Measurements from ENCODE around the gene CCDC24.
A peak's percentile ranks its signal among the peaks of the same experiment; 100 is the strongest.

Gene CCDC24

DNA sequence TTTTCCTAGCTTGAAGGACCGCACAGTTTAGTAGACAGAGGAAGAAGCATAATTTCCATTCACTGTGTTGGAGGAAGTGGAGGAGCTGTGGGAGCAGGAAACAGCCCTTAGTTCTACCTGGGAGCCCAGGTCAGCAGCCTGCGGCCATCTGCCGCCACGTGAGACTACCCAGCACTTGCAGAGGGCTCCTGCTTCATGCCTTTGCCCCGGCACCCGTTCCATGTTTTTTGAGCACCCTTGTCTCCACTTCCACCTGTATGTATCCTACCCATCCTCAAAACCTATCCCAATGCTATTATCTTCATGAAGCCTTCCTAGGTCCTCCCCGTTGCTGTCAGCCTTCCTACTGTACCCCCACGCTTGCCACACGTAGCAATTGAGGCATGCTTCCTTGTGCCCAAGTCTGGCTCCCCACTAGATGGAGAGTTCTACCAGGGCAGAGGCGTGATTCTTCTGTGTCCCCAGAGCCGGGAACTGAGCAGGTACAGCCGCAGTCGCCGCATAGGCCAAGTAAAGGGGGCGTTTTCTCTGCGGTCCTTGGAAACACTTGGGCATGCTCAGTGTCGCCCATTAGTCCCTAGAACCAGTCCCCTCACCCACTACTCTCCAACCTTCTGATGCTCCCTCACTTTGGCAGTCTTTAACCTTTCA is 38.0 kb downstream of the CCDC24 start:
- DNase-seq = no peak

DNA sequence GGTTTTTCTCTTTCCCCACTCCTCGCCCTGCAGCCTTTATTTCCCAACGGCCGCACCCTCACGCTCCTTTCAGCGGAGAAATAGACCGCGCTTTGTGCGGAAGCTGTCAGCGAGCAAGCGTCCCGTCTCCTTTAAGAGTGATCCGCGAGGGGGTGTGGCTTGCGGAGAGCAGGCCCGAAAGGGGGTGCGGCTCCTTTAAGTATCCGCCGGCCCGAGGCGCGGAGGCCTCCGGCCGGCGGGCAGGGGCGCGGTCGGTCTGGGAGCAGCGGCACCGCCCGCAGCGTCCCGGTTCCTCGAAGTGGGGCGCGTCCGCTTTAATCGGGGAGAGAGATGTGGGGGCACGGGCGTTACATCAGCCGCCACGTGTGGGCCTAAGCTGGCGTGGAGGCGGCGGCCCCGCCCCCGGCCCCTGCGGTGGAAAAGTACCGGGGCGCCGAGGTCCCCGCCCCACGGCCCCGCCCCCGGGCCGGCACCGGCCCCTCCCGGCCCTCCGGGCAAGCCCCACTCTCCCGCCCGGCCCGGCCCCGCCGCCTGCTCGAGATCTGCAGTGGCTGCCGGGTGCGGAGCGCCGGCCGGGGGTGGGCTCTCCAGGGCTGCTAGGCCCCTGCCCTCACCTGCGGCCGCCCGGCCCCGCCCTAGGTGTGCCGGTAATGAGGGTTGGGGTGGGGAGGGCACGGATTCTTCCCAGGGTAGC is 38.7 kb downstream of the CCDC24 start:
- peak; percentile 70 to 91 (median 79) for DNase-seq

DNA sequence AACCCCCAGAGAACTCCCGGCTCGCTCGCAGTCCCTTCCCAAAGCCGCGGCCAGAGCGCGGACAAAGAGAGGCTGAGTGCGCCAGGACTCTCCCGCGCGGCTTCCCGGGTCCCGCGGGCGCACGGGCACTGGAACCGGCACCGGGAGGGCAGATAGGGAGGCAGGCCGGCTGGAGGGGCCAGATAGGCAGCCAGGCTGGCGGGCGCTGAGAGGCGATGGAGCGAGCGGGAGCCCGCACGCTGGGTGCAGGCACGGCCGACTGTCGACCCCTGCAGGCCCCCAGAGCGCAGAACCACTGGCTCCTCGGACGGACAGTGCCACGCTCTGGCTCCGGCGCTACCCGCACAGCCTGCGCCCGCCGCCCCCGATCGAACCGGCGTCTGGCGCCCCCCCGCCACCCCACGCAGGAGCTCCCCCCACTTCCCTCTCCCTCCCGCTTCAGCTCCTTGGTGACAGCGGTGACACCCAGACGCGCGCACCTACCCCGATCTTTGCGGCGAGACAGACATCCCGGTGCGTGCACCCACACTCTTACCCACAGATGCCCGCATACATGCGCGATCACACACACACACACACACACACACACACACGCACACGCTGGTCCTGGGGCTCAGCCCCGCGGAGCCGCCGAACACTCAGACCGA is 39.3 kb downstream of the CCDC24 start:
- peak; percentile 29 to 68 (median 41) for DNase-seq

DNA sequence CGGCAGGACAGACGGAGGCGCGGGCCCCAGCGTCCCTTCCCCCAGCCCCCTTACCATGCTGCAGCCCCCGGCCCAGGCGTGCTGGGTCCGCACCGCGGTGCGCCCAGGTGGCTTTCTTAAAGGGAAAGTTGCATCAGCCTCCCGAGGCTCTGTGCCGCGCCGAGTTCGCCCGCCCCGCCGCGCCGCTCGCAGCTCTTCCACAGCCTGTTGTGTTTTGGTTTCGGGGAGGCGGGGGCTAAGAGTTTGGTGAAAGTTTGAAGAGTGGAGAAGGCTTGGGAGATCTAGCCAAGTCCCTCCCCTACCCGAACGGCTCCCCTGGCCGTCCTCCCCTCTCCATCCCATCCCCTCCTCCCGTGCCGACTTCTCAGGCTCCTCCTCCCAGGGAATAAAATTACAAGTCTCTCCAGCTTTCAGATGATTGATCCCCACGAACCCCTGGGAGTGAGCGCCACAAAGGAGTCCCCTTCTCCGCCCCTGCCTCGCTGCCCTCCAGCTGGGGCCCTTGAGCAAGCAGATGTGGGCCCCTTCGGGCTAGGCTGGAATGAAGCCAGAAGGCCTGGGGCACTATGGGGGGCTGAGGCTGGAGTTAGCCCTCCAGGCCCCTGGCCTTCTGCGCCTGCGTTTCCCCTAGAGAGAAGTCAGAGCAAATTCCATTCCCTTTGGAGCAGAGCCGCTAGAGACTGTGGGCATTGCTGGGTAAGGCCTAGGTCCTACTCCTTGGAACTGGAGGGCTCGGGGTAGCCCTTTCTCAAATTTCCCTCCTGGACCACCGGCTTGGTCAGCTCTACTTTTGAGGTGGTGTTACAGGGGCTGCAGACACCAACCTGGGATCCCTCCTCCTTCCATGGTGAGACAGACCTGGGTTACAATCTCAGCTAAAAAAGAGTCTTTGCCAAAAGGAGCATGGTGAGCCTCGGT is 40.1 kb downstream of the CCDC24 start, which contains the start of gene SLC6A9:
Gene SLC6A9 (minus strand): TSS at position 211 of the 918 bp plus-strand sequence. CDS start 7,185 bp downstream, outside the sequence.
- DNase-seq = peak in 3 of 5 experiments; percentile 10 to 55 (median 33)

DNA sequence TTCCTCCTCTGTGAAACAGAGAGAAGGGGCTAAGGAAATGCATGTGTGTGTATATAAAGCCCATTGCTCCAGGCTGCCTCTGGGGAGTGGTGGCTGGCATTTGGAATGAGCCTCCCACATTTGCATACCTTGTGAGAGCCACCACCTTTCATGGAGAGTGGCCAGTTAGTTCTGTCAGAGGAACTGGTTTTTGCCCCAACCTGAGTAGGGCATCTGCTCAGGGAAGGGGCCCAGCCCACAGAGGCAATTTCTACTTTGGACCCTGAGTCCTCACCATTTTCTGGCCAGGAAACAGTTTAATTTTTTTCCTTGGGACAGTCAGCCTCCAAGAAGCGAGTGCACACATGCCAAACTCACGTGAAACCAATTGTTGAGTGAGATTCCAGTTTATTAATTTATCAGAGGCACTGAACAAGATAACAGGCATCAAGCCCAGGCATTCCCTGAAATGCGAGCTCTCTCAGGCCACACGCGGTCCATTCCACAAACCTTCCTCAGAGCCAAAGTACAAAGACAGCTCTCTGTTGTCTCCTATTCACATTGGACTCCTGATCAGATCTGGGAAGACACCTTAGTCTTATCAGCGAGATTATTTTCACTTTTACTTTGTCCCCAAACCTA is 40.9 kb downstream of the CCDC24 start:
- DNase-seq = no peak

DNA sequence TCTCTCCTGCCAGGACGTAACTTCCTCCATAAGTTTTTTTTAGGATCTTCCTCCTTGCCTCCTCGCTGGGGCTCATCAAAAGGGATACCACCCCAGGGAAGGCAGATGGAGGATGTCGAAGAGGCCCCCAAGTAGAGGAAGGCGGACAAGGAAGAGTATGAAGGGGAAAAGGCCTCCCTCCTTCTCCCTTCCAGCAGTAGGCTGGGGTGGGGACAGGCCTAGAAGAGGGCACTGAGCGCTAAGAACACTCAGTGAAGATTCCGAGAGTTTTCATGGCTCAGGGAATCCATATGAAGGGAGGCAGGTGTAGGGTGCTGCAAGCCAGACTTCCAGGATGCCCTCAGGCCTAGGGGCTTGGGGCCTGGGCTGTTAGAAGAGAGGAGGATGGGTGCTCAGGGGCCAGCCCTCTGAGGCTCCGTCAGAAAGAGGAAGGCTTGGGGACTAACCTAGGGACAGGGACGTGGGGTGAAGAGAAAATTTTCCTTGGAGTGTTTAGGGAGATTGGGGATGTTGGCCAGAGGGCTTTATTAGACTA is 41.7 kb downstream of the CCDC24 start:
- no peak for DNase-seq

DNA sequence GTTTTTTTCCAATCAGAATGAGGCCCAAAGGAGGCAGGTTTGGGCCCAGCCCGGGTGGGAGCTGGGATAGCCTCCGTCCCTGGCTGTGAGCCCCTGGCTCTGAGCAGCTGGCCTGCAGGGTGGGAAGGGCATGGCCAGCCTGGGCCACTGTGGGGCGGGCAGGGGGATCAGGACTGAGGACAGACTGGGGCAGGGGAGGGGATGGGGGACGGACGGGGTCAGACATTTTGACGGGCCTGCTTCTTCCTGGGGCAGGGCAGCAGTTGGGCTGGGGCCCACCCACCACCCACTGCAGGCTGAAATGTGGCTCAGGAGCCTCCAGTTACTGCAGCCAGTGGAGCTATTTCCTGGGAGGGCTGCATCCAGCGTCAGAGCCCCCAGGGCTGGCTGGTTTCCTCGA is 42.4 kb downstream of the CCDC24 start:
- DNase-seq = no peak

DNA sequence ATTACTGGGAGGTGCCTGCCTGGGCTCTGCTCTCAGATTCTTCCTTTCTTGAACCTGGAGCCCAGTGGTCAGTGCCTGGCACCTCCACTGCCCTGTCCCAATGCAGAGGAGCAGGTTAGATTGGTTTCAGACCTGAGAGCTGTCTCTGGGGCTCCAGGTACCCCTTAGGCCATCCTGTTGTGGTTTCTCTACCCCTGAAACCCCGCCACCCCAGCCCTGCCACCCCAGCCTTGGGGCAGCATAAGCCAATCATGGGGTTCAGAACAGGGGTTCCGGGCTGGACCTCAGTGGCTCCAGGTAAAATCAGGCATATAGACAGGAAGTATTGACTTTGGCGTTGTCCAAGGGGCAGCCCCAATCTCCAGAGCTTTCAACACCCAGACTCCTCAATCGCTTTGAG is 43.0 kb downstream of the CCDC24 start:
- no peak for DNase-seq

DNA sequence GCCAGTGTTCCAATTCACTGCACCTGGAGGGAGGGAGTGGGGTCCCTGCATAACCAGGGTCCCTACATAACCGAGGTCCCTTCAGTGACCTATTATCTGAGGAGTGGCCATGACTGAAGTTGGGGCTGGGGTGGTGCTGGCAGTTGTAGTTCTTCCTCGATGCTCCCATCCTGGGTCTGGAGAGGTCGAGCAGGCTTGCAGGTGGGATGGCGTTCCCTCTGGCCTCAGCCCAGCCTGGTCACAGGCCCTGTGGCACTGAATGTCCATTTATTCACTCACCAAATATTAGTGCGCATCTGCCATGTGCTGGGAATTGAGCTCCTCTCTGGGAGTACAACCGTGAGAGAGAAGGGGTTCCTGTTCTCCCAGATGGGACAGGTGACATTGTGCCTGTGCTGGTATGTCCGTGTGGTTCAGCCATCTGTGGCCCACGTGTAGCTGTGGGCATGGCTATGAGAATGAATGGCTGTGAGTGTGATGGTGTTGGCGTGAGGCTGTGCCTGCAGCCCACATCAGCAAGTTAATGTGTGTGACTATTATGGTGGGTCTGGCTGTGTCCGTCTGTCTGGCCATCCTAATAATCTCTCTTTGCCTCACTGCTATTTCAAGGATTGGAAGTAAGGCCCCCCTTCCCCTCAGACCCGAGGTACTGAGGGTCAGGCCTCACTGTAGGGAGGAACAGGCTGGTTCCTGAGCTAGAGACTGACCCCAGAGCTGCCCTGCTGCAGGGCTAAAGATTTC is 43.7 kb downstream of the CCDC24 start:
- DNase-seq = no peak

DNA sequence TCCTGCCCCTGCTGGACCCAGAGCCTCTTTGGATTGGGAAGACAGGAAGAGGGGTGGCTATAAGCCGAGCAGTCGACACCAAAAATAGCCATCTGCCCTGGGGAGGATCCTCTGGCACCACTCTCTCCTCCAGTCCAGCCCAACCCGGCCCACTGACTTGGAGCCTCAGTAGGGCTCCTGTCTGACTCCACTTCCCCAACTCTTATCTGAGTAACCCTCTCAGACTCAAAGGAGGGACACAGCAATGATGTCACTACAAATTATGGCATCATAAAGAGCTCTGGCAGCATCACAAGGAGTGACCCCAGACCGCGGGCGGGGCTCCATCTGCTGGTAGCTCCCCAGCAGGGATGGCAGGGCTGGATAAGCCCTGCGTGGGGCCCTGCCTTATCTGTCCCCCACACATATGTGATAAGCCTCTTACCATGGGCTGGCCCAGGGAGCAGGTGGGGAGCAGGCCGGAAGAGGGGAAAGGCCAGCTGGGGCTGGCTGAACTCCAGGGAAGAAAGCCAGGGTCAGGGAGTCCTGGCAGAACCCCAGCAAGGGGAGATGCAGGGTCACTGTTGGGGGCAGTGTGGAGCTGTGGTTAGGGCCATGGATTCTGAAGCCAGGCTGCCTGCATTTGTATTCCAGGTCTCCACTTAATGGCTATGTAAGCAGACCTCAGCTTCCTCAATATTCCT is 44.5 kb downstream of the CCDC24 start:
- DNase-seq = no peak

DNA sequence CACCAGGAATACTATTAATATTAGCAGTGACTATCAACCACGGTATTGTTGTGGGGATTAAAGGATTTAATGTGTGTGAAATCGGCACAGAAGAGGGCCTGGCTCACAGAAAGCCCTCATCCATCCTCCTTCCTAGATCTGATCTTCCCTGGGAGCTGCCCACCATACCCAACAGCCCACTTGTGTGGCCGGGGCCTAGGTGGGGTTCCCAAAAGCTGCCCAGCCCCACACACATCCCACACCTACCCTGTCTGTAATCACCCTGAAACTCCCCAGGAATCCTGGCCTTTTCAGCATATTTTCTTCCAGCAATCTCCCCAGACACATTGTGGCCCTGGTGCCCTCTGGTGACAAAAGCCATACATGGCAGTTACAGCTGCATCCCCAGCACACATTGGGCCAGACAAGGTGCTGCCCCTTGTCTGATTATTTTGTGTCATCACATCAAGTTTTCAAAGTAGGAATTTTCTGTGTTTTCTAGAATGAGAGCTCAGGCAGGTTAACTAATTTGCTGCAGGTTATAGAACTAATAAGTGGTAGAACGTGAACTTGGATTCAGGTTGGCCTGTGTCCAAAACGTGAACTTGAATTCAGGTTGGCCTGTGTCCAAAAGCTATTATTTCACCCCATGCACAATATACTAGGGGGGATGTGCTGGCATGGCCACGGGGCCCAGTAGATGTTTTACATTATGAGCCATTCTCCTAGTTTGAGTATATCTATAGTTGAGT is 45.2 kb downstream of the CCDC24 start:
- peak in 4 of 5 experiments; percentile 32 to 57 (median 54) for DNase-seq

DNA sequence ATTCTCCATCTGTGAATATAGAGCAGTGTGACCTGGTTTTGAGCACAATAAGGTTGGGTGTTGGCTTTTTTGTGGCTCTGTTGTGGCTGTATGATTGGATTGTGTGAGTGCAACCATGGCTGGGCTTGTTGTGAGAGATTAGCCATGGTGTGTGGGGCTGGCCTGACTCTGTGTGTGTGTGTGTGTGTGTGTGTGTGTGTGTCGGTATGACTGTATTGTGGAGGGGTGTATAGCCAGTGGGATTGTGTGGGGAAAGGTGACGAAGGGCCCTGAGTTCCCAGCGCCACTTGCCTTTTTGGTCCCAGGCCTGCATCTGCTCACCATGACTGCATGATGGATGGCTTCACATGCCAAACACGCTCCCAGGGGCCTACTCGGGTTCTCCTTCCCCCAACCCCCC is 45.8 kb downstream of the CCDC24 start:
- DNase-seq = no peak

DNA sequence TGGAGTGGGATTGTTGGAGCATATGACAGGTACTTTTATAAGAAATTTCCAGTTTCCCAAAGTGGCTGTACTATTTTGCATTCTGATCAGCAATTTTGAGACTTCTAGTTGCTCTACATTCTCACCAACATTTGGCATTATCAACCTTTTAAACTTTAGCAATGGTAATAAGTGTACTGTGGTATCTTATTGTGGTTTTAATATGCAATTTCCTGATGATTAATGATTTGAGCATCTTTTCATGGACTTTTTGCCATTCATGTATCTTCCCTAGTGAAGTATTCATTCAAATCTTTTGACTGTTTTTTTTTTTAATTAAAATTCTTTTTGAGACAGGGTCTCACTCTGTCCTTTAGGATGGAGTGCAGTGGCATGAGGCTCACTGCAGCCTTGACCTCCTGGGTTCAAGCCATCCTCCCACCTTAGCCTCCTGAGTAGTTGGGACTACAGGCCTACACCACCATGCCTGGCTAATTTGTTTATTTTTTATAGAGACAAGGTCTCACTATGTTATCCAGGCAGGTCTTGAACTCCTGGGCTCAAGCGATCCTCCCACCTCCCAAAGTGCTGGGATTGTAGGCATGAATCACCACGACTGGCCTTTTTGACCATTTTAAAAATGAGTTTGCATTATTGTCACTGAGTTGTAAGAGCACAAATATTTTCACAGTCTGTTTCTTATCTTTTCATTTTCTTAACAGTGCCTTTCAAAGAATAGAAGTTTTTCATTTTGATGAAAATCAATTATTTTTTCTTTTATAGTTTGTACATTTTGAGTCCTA is 47.7 kb downstream of the CCDC24 start:
- no peak for DNase-seq

DNA sequence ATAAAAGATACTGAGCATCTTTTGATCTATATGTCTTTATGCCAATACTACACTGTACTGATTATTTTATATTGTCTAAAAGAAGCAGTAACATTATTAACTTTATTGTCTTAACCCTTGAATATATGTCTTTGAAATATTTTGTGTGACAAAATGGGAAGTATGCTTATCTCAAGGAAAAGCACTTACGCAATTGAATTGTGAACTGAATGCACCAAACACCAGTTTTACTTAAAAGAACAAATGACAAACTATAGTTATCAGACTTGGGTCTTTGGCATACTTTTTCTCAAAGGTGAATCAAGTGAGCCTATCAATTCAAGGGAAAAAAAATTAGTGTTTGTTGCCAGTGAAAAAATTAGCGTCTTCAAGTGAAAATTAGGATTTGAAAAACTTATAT is 49.0 kb downstream of the CCDC24 start:
- DNase-seq = no peak

DNA sequence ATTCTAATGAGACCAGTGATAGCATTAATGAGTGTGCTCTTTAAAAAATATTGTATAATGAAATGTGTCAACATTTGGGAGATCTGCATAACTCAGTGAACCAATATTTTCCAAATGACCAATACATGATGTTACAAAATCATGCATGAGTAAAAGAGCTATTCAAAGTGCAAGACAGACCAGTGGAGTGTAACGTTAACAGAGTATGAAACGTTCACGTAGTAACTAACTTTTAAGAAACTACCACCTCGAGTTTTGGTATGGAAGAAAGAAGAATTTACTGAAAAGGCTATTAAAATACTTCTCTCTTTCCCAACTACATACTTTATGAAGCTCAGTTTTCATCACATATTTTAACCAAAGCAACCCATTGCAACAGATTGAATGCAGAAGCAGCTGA is 49.4 kb downstream of the CCDC24 start:
- DNase-seq = no peak

DNA sequence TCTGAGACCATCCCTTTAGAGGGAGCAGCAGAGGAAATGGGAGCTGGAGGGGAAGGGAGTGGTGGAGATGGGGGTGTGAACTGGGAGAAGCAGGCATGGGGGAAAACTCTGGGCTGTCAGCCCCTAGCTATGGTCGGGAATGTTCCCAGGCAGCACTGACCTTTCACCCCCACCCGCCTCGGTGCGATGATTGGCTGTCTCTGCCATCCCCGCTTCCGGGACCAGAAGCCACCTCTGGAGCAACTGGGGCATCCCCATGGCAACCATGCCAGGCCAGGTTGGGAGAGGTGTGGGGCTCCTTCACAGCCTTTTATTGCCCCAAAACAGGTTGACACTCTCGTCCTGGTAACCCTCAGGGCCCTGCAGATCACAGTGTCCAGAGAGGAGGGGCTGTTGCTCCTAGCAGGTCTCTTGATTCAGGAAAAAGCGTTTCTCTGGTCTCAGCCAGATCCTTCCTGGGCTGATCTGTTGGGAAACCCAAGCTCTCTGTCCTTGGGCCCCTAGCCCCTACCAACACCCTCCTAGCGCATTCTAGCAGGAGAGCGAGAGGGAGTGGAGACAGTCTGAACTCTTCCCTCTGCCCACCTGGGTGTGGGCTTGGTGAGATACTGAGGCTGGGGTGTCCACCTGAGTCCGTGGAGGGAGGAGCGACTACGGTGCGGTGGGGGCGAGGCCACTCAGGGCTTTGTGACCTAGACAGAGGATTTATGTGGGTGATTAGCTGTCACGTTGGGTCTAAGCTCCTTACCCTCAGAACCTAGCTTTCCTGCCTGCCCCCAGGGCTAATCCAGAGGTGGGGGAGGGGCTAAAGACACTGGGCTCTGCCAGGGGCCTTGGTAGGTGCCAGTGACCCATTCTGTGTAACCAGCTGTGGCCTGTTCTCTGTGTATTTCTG is 52.0 kb downstream of the CCDC24 start:
- no peak for DNase-seq

DNA sequence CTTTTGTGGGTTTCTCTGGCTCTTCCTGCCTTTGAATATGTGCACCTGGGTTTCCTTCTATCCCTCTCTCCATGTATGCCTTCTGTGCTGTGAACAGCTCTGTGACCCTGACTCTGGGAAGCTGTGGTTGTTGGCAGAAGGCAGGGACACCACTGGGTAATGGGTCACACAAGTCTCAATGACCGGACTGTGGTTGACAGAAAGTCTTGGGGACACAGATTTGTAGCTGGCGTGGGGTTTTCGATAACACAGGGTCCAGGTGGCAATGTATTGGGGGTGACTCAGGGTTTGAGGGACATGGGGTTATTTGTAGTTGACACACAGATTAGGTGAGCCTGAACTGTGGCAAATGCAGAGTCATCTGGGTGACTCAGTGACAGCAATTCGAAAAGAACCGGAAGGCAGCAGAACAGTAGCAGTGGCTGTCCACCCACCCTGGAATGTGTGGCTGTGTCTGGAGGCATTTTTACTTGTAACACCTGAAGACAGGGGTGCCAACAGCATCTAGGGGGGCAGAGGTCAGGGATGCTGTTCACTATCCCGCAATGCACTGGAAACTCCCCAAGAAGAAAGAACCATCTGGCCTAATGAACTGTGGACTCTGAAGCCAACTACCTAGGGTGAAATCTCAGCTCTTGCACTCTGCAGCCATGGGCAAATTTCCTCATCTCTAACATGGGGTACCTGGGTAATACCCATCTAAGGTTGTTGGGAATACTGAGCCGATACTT is 52.8 kb downstream of the CCDC24 start:
- DNase-seq = no peak

All from T-helper 2 cell (primary cell).